ENCODE data around the gene FARS2.
"Not testable (repeated sequence)": the region's sequence is repeated elsewhere in the genome, so short reads cannot be mapped to it uniquely, and the experiment has no call there.

The FARS2 gene

GRCh38 chr6:5676701-5677100 is 415.4 kb downstream of the FARS2 start:
- DNase-seq, result no peak

GRCh38 chr6:5677219-5678000 is 416.1 kb downstream of the FARS2 start:
- DNase-seq, result no peak

- DNase-seq, result no peak
Observed at GRCh38 chr6:5679270-5679669, 418.0 kb downstream of the FARS2 start.

- no peak for DNase-seq
Observed at GRCh38 chr6:5679691-5680090, 418.4 kb downstream of the FARS2 start.

GRCh38 chr6:5680095-5680494 is 418.8 kb downstream of the FARS2 start:
- DNase-seq, result no peak

- DNase-seq, result no peak
Observed at GRCh38 chr6:5681480-5681879, 420.2 kb downstream of the FARS2 start.

GRCh38 chr6:5682530-5682929 is 421.2 kb downstream of the FARS2 start:
- DNase-seq, result no peak

GRCh38 chr6:5683747-5684146 is 422.4 kb downstream of the FARS2 start:
- DNase-seq, result not testable (repeated sequence)

GRCh38 chr6:5684320-5685053 is 423.2 kb downstream of the FARS2 start:
- DNase-seq, result no peak

GRCh38 chr6:5693225-5694145 is 432.2 kb downstream of the FARS2 start:
- DNase-seq, result no peak

- peak; percentile 90 for DNase-seq
Observed at GRCh38 chr6:5695260-5696245, 434.2 kb downstream of the FARS2 start.

- no peak for DNase-seq
Observed at GRCh38 chr6:5697508-5697907, 436.2 kb downstream of the FARS2 start.

GRCh38 chr6:5698318-5698717 is 437.0 kb downstream of the FARS2 start:
- no peak for DNase-seq

- DNase-seq, result not testable (repeated sequence)
Observed at GRCh38 chr6:5699064-5699463, 437.8 kb downstream of the FARS2 start.

GRCh38 chr6:5701174-5701573 is 439.9 kb downstream of the FARS2 start:
- DNase-seq, result no peak

GRCh38 chr6:5704708-5705107 is 443.4 kb downstream of the FARS2 start:
- DNase-seq, result no peak

GRCh38 chr6:5705252-5705651 is 443.9 kb downstream of the FARS2 start:
- DNase-seq, result no peak

- DNase-seq, result no peak
Observed at GRCh38 chr6:5706124-5707033, 445.1 kb downstream of the FARS2 start.

- no peak for DNase-seq
Observed at GRCh38 chr6:5707281-5708045, 446.1 kb downstream of the FARS2 start.

GRCh38 chr6:5710516-5710915 is 449.2 kb downstream of the FARS2 start:
- no peak for DNase-seq
